Gastrocnemius medialis (tissue), 4 donors: ENCODE results near the gene COL23A1.

Experiments used
- CTCF ChIP-seq, 5 experiments: fragments of 450-650 bp in 3 of 5; fragments of 200-600 bp in 2 of 5; sonication (generic) in 2 of 5; IDR thresholded peaks in 4 of 5; conservative IDR thresholded peaks in 1 of 5; 1 replicate in 4 of 5; 2 replicates in 1 of 5; pipeline ENCODE4 v1.5.1; 2016 to 2019; ENCODE audit warnings: antibody characterized with exemption in 5 of 5, mild to moderate bottlenecking in 3 of 5, moderate library complexity in 3 of 5
- POLR2A ChIP-seq, 2 donors: fragments of 450-650 bp; IDR thresholded peaks; one replicate each; pipeline ENCODE4 v1.6.1; 2017; ENCODE audit warnings: antibody characterized with exemption in 2 of 2, mild to moderate bottlenecking in 2 of 2, moderate library complexity in 2 of 2

DNA sequence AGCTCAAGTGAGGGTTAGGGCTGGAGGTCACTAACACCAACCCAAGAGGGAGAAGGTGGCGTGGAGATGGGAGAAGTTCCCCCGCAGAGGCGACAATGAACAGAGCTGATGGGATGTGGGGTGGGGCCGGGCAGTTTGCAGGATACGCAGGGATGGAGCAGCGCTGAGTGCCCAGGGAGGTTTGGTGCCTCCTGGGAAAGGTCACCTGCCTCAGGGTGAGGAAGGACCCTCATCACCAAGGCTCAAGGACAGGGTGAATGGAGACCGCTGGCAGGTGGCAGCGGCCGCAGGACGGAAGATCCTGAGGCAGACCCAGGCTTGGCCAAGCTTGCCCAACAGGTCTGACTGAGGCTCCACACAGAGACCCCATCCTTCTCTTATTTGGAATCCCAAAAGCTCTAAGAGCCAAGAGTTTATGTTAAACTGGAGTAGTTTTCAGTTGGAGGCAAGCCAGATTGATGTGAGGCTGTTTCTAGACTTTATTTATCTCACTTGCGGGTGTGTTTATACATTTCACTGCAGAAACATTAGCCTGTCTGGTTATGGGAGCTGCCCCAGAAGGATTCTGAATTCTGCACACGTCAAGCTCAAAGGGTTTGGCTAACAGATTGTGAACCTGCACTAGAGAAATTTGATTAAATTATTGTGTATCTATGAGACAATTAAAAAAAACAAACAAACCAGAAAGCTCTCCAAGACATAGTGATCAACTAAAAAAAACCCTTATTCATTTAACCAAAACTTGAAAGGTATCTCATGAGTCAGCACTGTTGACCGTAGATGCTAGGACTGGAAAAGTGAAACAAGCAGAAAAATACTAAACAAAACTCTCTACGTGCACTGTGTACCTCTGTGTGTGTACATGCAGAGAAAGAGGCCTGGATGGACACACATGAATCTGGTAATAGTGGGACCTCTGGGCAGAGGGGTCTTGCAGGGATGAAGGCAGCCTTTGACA is 211.4 kb downstream of the COL23A1 start:
- TF ChIP-seq POLR2A (IDR thresholded peaks at IDR 0.05) (no peak), CTCF (IDR thresholded peaks at IDR 0.05 in 4 of 5, conservative IDR thresholded peaks at IDR 0.05 in 1 of 5) (no peak)
